IgD-negative memory B cell (primary cell): ENCODE results near the gene CASZ1. TPM values are rescaled to one million over a fixed set of nuclear protein-coding genes. Genes with fewer than 3 reads are reported as not detected.

Experiments
- H3K27ac Mint-ChIP-seq, 3 donors: one replicate each; pipeline ENCODE4 v1.8.0; 2020 to 2022; ENCODE audit warnings: mild to moderate bottlenecking in 3 of 3, mixed read lengths in 3 of 3, moderate library complexity in 1 of 3
- H3K27me3 Mint-ChIP-seq: one replicate; pipeline ENCODE4 v1.8.0; 2021; ENCODE audit warnings: mixed read lengths
- H3K36me3 Mint-ChIP-seq: one replicate; pipeline ENCODE4 v1.8.0; 2020; ENCODE audit warnings: mild to moderate bottlenecking, mixed read lengths
- H3K4me1 Mint-ChIP-seq, 3 donors: one replicate each; pipeline ENCODE4 v1.8.0; 2020 to 2022; ENCODE audit warnings: mixed read lengths in 3 of 3, mild to moderate bottlenecking in 1 of 3
- H3K4me3 Mint-ChIP-seq, 4 donors: one replicate each; pipeline ENCODE4 v1.8.0; 2020 to 2022; ENCODE audit warnings: mild to moderate bottlenecking in 4 of 4, mixed read lengths in 4 of 4, moderate library complexity in 3 of 4
- H3K9me3 Mint-ChIP-seq, 3 donors: one replicate each; pipeline ENCODE4 v1.8.0; 2020 to 2021; ENCODE audit warnings: mixed read lengths in 3 of 3, mild to moderate bottlenecking in 1 of 3
- polyA plus RNA-seq: library from polyadenylated mRNA; unstranded; fragments of 300-500 nt; fragmentation: Illumina TruSeq; gene quantifications from one replicate; pipeline ENCODE4 v1.2.3, GENCODE V29; 2021

The CASZ1 gene
- polyA plus RNA-seq, 1 donor from 2014 or later: 5.6 TPM

DNA sequence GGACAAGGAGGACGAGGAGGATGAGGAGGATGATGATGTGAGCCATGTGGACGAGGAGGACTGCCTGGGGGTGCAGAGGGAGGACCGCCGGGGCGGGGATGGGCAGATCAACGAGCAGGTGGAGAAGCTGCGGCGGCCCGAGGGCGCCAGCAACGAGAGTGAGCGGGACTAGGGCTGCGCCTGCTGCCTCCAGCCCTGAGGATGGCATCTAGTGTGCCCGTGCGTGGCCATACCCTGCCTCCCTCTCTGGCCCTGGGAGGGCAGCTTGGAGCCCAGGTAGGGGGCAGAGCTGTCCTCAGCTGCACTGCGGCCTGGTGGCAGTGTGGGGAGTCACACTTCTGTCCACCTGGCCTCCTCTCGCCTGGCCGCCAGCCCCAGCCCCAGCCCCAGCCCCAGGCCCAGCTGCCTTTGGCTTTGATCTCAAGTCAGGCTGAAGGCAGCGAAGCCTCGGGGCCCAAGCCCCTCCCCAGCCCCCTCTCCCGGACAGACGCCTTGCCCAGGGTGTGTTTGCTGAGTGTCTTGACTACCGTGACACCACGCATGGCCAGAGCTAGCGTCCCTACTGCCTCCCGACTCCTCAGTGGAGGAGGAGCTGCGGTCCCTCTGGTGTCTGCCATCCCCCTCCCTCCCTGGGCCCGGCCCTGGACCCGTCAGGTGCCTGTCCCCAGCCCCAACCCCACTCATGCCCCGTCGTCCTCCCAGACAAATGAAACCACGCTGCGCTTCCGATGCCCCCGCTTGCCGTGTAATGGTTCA is 166.5 kb downstream of the CASZ1 start:
- Mint-ChIP-seq H3K27ac (no peak overlapping the region), H3K4me1 (no peaks in the 10 kb centered on the region), H3K27me3 (no peaks in the 10 kb centered on the region), H3K4me3 (no peak overlapping the region), H3K36me3 (peaks cover 2% of the 10 kb centered on the region), H3K9me3 (no peaks in the 10 kb centered on the region)

- Mint-ChIP-seq H3K27me3 (no peaks in the 10 kb centered on the region), H3K4me1 (no peaks in the 10 kb centered on the region), H3K36me3 (peaks cover 2% of the 10 kb centered on the region), H3K4me3 (no peak overlapping the region), H3K27ac (no peak overlapping the region), H3K9me3 (no peaks in the 10 kb centered on the region)
These were observed 167.2 kb downstream of the CASZ1 start for GRCh38 chr1:10629091-10629815.

DNA sequence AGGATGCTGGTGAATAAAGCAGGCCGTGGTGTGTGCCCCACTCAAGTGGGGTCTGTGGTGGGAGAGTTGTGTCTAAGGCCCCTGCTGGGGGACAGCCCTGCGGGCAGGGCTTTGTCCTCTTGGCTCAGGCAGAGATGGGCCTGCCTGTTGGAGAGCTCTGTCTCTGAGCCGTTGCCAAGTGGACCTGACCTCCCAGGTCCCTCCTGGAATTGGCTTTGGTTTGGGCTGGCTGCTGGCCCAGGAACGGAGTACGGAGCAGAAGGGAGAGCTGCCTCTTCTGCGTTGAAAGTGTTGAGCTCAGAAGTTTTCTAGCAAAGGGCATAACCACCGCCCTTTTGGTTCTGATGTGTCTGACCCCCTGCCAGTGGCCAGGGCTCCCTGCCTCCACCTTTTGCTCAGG is 167.8 kb downstream of the CASZ1 start:
- H3K4me3 Mint-ChIP-seq: no peak overlapping the region
- no peaks in the 10 kb centered on the region for H3K9me3 Mint-ChIP-seq
- no peaks in the 10 kb centered on the region for H3K4me1 Mint-ChIP-seq
- no peaks in the 10 kb centered on the region for H3K27me3 Mint-ChIP-seq
- H3K36me3 Mint-ChIP-seq: peaks cover 2% of the 10 kb centered on the region
- H3K27ac Mint-ChIP-seq: no peak overlapping the region

- Mint-ChIP-seq H3K36me3 (peaks cover 4% of the 10 kb centered on the region), H3K27me3 (no peaks in the 10 kb centered on the region), H3K27ac (no peak overlapping the region)
These were observed 169.5 kb downstream of the CASZ1 start for GRCh38 chr1:10626791-10627410.

GRCh38 chr1:10626131-10626731 is 170.2 kb downstream of the CASZ1 start:
- Mint-ChIP-seq H3K4me1 (no peaks in the 10 kb centered on the region), H3K36me3 (peaks cover 4% of the 10 kb centered on the region), H3K9me3 (no peaks in the 10 kb centered on the region), H3K27me3 (no peaks in the 10 kb centered on the region), H3K4me3 (no peak overlapping the region), H3K27ac (no peak overlapping the region)

More at GRCh38 chr1:10626791-10627410, 169.5 kb downstream of the CASZ1 start:
- no peaks in the 10 kb centered on the region for H3K4me1 Mint-ChIP-seq
- no peaks in the 10 kb centered on the region for H3K9me3 Mint-ChIP-seq
- no peak overlapping the region for H3K4me3 Mint-ChIP-seq

- no peaks in the 10 kb centered on the region for H3K9me3 Mint-ChIP-seq
- no peaks in the 10 kb centered on the region for H3K4me1 Mint-ChIP-seq
- H3K4me3 Mint-ChIP-seq: no peak overlapping the region
- H3K27ac Mint-ChIP-seq: no peak overlapping the region
- peaks cover 4% of the 10 kb centered on the region for H3K36me3 Mint-ChIP-seq
- no peaks in the 10 kb centered on the region for H3K27me3 Mint-ChIP-seq
These were observed 170.9 kb downstream of the CASZ1 start for GRCh38 chr1:10625554-10625953.

GRCh38 chr1:10625076-10625475 is 171.4 kb downstream of the CASZ1 start:
- no peaks in the 10 kb centered on the region for H3K9me3 Mint-ChIP-seq
- no peaks in the 10 kb centered on the region for H3K27me3 Mint-ChIP-seq
- H3K36me3 Mint-ChIP-seq: peaks cover 2% of the 10 kb centered on the region
- no peak overlapping the region for H3K27ac Mint-ChIP-seq
- H3K4me1 Mint-ChIP-seq: no peaks in the 10 kb centered on the region
- H3K4me3 Mint-ChIP-seq: no peak overlapping the region

GRCh38 chr1:10624256-10625050 is 172.0 kb downstream of the CASZ1 start:
- H3K27me3 Mint-ChIP-seq: no peaks in the 10 kb centered on the region
- no peaks in the 10 kb centered on the region for H3K9me3 Mint-ChIP-seq
- no peaks in the 10 kb centered on the region for H3K4me1 Mint-ChIP-seq
- H3K4me3 Mint-ChIP-seq: no peak overlapping the region
- peaks cover 2% of the 10 kb centered on the region for H3K36me3 Mint-ChIP-seq
- no peak overlapping the region for H3K27ac Mint-ChIP-seq

GRCh38 chr1:10623686-10624145 is 172.7 kb downstream of the CASZ1 start:
- no peaks in the 10 kb centered on the region for H3K4me1 Mint-ChIP-seq
- H3K4me3 Mint-ChIP-seq: no peak overlapping the region
- H3K36me3 Mint-ChIP-seq: peaks cover 2% of the 10 kb centered on the region
- no peaks in the 10 kb centered on the region for H3K27me3 Mint-ChIP-seq
- H3K9me3 Mint-ChIP-seq: no peaks in the 10 kb centered on the region
- H3K27ac Mint-ChIP-seq: no peak overlapping the region

DNA sequence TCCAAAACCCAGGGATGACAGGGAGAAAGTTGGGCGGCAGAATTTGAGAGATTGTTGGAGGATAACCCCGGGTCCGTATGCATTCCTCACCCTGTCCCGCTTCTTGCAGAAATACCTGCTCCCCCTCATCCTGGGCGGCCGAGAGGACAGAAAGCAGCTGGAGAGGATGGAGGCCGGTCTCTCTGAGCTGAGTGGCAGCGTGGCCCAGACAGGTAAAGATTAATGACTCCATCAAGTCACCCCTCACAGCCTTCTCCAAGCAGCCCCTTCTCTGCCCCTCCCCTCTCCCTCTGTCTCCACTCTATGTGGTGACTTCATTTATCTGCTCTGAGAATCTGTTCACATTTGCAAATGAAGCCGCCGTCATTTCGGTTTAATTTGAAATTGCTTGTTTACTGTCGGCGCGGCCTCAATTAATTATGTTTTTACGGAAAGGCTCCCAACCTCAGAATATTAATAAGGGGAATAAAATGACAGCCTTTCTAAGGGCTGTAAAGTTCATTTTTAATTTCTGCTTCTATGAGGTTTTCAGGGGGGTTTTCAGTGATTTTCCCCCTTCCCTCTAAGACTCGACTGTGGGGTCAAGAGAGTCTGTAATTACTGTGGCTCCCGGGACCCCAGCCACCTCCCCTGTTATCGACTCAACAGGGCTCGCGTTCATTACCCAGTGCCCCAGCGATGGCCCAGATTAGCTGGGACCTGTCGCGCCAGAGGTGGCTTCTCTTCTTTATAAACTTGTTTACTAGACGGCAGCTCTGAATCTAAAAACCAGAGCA is 173.3 kb downstream of the CASZ1 start:
- Mint-ChIP-seq H3K27me3 (no peaks in the 10 kb centered on the region), H3K4me1 (no peaks in the 10 kb centered on the region), H3K4me3 (no peak overlapping the region), H3K36me3 (peaks cover 2% of the 10 kb centered on the region), H3K9me3 (no peaks in the 10 kb centered on the region), H3K27ac (no peak overlapping the region)

DNA sequence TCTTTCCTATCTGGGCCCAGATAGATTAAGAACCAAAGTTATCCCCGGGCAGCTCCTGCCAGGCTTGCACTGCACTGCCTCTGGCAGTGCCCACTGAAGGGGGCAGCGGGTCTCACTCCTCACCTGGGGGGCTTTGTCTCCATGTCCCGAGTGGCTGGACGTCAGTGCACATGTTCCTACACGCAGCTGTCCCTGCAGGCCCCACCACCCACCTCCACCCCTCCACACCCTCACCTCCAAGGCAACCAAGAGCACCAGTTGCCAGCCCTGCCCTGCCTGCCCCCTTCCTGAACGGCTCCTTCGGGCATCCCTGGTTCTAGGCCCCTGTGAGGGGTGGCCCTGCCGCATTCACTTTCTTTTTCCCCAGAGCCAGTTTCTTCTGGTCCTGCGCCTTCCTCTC is 174.5 kb downstream of the CASZ1 start:
- no peaks in the 10 kb centered on the region for H3K27me3 Mint-ChIP-seq
- H3K4me3 Mint-ChIP-seq: no peak overlapping the region
- no peak overlapping the region for H3K27ac Mint-ChIP-seq
- H3K9me3 Mint-ChIP-seq: no peaks in the 10 kb centered on the region
- H3K4me1 Mint-ChIP-seq: no peaks in the 10 kb centered on the region
- peaks cover 2% of the 10 kb centered on the region for H3K36me3 Mint-ChIP-seq

DNA sequence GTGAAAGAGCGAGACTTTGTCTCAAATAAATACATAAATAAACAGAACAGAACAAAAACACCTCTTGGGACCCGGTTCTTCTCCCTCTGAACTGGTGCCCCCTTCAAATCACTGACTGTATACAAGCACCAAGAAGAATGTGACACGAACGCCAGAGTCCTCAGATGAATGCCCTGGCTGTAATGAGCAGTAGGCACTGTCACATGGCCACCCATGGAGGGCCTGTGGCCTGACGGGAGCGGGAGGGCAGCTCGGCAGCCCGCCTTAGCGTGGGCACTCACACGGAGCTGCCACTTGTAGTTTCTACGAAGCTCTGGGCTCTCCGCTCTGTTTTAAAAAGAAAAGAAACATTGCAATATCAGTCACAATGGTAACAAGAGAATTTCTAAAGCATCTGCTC is 175.7 kb downstream of the CASZ1 start:
- Mint-ChIP-seq H3K4me1 (no peaks in the 10 kb centered on the region), H3K9me3 (no peaks in the 10 kb centered on the region), H3K27me3 (no peaks in the 10 kb centered on the region), H3K27ac (no peak overlapping the region), H3K36me3 (peaks cover 2% of the 10 kb centered on the region), H3K4me3 (no peak overlapping the region)

DNA sequence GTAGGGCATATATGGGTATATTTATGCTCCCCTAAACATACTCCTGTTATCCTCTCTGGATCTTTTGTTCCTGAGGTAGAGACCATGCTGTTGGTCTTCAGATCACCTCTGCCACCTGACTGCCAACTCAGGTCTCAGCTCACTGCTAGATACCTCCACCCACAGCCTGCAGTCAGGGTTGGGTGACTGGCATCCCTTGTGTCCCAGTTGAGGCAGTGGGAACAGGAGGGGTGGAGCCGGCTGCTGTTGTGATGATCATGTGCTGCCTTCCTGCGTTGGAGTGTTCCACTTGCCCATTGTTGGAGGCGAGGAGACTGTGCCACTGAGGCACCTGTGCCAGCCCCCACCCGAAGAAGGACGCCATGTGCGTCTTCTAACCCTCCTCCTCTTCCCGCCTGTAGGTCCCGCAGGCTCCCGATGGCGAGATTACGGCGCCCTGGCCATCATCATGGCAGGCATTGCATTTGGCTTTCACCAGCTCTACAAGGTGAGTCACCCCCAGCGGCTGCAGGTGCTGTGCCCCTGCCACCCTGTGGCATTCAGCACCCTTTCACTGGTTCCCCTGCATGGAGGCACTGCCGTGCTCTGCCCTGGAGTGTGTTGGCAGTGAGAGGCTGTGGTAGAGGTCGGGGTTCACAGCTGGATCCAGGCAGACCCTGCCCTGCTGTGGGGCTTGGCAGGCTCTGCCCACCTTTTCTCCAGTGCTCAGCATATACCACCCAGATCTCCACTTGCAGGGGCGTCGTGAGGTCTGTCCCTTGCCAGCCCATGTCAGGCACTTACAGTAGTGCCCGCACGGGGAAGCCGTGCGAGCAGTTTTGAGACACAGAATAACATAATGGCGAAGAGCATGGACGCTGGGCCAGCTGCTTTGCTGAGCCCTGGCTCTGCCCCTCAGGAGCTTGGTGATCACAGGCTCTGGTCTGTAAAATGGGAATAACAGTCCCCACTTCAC is 178.2 kb downstream of the CASZ1 start:
- no peaks in the 10 kb centered on the region for H3K27me3 Mint-ChIP-seq
- H3K27ac Mint-ChIP-seq: no peak overlapping the region
- H3K4me3 Mint-ChIP-seq: no peak overlapping the region
- no peaks in the 10 kb centered on the region for H3K9me3 Mint-ChIP-seq
- H3K4me1 Mint-ChIP-seq: peaks cover 4 to 10% (median 9%) of the 10 kb centered on the region in 3 donors
- H3K36me3 Mint-ChIP-seq: peaks cover 2% of the 10 kb centered on the region
